ENCODE measurements around the gene NCKAP5.

DNA sequence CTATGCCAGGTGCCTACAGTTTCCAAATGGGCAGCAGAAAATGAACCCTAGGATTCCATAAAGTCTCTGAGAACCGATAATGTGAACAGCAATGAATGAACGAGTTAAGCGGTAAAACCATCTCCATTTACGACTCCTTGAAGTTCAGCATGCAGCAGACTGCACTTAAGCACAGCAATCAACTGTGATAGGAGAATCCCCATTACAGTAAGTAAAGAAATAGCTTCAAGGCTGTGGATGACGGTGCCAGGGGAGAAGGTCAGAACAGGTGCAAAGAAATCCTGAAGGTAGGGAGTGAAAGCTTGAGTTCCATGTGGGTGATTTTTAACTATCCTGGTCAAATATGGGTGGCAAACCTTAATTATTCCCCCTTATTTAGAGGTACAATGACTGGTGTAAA, 444.4 kb downstream of the NCKAP5 start:
- TF ChIP-seq GABPA (IDR thresholded peaks at IDR 0.05 in 1 of 2, conservative IDR thresholded peaks at IDR 0.05 in 1 of 2) (no peak), JUND (IDR thresholded peaks at IDR 0.05) (no peak), HNF4A (conservative IDR thresholded peaks at IDR 0.05) (no peak), RAD21 (IDR thresholded peaks at IDR 0.05) (no peak), EGR1 (IDR thresholded peaks at IDR 0.05; ENCODE audit: low read depth in 2 of 2) (no peak), YY1 (IDR thresholded peaks at IDR 0.05) (no peak), TAF1 (conservative IDR thresholded peaks at IDR 0.05) (no peak)
- TF ChIP-seq, protein P1, sequence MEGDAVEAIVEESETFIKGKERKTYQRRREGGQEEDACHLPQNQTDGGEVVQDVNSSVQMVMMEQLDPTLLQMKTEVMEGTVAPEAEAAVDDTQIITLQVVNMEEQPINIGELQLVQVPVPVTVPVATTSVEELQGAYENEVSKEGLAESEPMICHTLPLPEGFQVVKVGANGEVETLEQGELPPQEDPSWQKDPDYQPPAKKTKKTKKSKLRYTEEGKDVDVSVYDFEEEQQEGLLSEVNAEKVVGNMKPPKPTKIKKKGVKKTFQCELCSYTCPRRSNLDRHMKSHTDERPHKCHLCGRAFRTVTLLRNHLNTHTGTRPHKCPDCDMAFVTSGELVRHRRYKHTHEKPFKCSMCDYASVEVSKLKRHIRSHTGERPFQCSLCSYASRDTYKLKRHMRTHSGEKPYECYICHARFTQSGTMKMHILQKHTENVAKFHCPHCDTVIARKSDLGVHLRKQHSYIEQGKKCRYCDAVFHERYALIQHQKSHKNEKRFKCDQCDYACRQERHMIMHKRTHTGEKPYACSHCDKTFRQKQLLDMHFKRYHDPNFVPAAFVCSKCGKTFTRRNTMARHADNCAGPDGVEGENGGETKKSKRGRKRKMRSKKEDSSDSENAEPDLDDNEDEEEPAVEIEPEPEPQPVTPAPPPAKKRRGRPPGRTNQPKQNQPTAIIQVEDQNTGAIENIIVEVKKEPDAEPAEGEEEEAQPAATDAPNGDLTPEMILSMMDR (IDR thresholded peaks at IDR 0.05; ENCODE audit: low read depth, low read length, missing input control) = no peak
- TF ChIP-seq, protein P2, sequence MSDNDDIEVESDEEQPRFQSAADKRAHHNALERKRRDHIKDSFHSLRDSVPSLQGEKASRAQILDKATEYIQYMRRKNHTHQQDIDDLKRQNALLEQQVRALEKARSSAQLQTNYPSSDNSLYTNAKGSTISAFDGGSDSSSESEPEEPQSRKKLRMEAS (IDR thresholded peaks at IDR 0.05) = no peak
- TF ChIP-seq, protein P3, sequence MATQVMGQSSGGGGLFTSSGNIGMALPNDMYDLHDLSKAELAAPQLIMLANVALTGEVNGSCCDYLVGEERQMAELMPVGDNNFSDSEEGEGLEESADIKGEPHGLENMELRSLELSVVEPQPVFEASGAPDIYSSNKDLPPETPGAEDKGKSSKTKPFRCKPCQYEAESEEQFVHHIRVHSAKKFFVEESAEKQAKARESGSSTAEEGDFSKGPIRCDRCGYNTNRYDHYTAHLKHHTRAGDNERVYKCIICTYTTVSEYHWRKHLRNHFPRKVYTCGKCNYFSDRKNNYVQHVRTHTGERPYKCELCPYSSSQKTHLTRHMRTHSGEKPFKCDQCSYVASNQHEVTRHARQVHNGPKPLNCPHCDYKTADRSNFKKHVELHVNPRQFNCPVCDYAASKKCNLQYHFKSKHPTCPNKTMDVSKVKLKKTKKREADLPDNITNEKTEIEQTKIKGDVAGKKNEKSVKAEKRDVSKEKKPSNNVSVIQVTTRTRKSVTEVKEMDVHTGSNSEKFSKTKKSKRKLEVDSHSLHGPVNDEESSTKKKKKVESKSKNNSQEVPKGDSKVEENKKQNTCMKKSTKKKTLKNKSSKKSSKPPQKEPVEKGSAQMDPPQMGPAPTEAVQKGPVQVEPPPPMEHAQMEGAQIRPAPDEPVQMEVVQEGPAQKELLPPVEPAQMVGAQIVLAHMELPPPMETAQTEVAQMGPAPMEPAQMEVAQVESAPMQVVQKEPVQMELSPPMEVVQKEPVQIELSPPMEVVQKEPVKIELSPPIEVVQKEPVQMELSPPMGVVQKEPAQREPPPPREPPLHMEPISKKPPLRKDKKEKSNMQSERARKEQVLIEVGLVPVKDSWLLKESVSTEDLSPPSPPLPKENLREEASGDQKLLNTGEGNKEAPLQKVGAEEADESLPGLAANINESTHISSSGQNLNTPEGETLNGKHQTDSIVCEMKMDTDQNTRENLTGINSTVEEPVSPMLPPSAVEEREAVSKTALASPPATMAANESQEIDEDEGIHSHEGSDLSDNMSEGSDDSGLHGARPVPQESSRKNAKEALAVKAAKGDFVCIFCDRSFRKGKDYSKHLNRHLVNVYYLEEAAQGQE (IDR thresholded peaks at IDR 0.05) = no peak
- TF ChIP-seq, protein P4, sequence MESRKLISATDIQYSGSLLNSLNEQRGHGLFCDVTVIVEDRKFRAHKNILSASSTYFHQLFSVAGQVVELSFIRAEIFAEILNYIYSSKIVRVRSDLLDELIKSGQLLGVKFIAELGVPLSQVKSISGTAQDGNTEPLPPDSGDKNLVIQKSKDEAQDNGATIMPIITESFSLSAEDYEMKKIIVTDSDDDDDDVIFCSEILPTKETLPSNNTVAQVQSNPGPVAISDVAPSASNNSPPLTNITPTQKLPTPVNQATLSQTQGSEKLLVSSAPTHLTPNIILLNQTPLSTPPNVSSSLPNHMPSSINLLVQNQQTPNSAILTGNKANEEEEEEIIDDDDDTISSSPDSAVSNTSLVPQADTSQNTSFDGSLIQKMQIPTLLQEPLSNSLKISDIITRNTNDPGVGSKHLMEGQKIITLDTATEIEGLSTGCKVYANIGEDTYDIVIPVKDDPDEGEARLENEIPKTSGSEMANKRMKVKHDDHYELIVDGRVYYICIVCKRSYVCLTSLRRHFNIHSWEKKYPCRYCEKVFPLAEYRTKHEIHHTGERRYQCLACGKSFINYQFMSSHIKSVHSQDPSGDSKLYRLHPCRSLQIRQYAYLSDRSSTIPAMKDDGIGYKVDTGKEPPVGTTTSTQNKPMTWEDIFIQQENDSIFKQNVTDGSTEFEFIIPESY (IDR thresholded peaks at IDR 0.05) = no peak
